Skeletal muscle tissue (tissue), 4 donors: ENCODE measurements around the gene NPSR1. TPM values are rescaled to one million over a fixed set of nuclear protein-coding genes. Genes with fewer than 3 reads are reported as not detected.

ENCODE experiments used
- H3K27ac ChIP-seq: one replicate; pipeline ENCODE4 v1.7.0; 2013; ENCODE audit warnings: mild to moderate bottlenecking, low read depth, low read length, inconsistent platforms
- H3K27me3 ChIP-seq, 3 donors: one replicate each; pipeline ENCODE4 v1.7.0; 2013; ENCODE audit warnings: low read length in 3 of 3; ENCODE audit not compliant: control insufficient read depth in 3 of 3, insufficient read depth in 3 of 3
- H3K36me3 ChIP-seq, 3 donors: one replicate each; pipeline ENCODE4 v1.7.0; 2013; ENCODE audit warnings: low read length in 3 of 3; ENCODE audit not compliant: control insufficient read depth in 3 of 3, insufficient read depth in 3 of 3
- H3K4me1 ChIP-seq, 3 donors: one replicate each; pipeline ENCODE4 v1.7.0; 2013; ENCODE audit warnings: low read length in 3 of 3, mild to moderate bottlenecking in 3 of 3; ENCODE audit not compliant: control insufficient read depth in 3 of 3, insufficient read depth in 3 of 3
- H3K4me3 ChIP-seq, 3 donors: one replicate each; pipeline ENCODE4 v1.7.0; 2013; ENCODE audit warnings: low read length in 3 of 3
- H3K9ac ChIP-seq, 3 donors: one replicate each; pipeline ENCODE4 v1.7.0; 2013; ENCODE audit warnings: low read length in 3 of 3, mild to moderate bottlenecking in 3 of 3, moderate library complexity in 2 of 3, low read depth in 1 of 3
- H3K9me3 ChIP-seq, 3 donors: one replicate each; pipeline ENCODE4 v1.7.0; 2013; ENCODE audit warnings: low read length in 3 of 3; ENCODE audit not compliant: control insufficient read depth in 3 of 3
- total RNA-seq: library from RNA; depleted of rRNA; stranded (reverse); fragments of >200 nt; gene quantifications from one replicate; pipeline ENCODE4 v1.2.3, GENCODE V29; 2014
- donor health status: Osteomylitis.

NPSR1 gene
- total RNA-seq, 1 donor from 2014 or later, result 1.6 TPM

- Histone ChIP-seq H3K27ac (no peak overlapping the region), H3K36me3 (no peaks in the 10 kb centered on the region), H3K27me3 (no peaks in the 10 kb centered on the region), H3K9me3 (no peaks in the 10 kb centered on the region), H3K4me1 (no peaks in the 10 kb centered on the region), H3K4me3 (no peak overlapping the region), H3K9ac (no peak overlapping the region)
Measured at GRCh38 chr7:34718867-34719266, 60.8 kb downstream of the NPSR1 start.

DNA sequence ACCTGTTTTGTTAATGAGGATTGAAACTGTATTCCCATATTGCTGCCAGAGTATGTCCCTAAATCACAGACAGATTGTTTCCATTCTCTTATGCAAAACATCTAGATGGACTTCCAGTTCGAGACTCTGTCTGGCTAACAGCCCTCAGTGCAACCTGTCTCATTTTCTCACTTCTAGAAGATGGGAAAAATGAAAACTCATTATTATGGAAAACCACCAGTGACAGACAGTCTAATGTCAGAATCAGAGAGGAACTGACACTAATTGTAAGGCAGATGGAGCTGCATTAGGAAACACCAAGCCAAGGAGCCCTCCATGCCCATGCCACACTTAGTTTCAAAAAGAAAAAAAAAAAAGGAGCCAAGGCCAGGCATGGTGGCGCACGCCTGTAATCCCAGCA is 61.6 kb downstream of the NPSR1 start:
- Histone ChIP-seq H3K27me3 (no peaks in the 10 kb centered on the region), H3K4me1 (no peaks in the 10 kb centered on the region), H3K36me3 (no peaks in the 10 kb centered on the region), H3K9me3 (no peaks in the 10 kb centered on the region), H3K9ac (no peak overlapping the region), H3K27ac (no peak overlapping the region), H3K4me3 (no peak overlapping the region)

- Histone ChIP-seq H3K36me3 (no peaks in the 10 kb centered on the region), H3K4me3 (no peak overlapping the region), H3K4me1 (no peaks in the 10 kb centered on the region), H3K9me3 (no peaks in the 10 kb centered on the region), H3K27me3 (no peaks in the 10 kb centered on the region), H3K9ac (no peak overlapping the region), H3K27ac (no peak overlapping the region)
Measured at GRCh38 chr7:34720289-34720688, 62.3 kb downstream of the NPSR1 start.

- Histone ChIP-seq H3K9me3 (no peaks in the 10 kb centered on the region), H3K4me3 (no peak overlapping the region), H3K27ac (no peak overlapping the region), H3K9ac (no peak overlapping the region), H3K36me3 (no peaks in the 10 kb centered on the region), H3K27me3 (no peaks in the 10 kb centered on the region), H3K4me1 (no peaks in the 10 kb centered on the region)
Measured at GRCh38 chr7:34723338-34723737, 65.3 kb downstream of the NPSR1 start.

GRCh38 chr7:34723866-34724490 is 66.0 kb downstream of the NPSR1 start:
- H3K4me1 ChIP-seq, result no peaks in the 10 kb centered on the region
- H3K27me3 ChIP-seq, result no peaks in the 10 kb centered on the region
- no peak overlapping the region for H3K27ac ChIP-seq
- H3K4me3 ChIP-seq, result no peak overlapping the region
- no peaks in the 10 kb centered on the region for H3K36me3 ChIP-seq
- H3K9me3 ChIP-seq, result no peaks in the 10 kb centered on the region
- H3K9ac ChIP-seq, result no peak overlapping the region

DNA sequence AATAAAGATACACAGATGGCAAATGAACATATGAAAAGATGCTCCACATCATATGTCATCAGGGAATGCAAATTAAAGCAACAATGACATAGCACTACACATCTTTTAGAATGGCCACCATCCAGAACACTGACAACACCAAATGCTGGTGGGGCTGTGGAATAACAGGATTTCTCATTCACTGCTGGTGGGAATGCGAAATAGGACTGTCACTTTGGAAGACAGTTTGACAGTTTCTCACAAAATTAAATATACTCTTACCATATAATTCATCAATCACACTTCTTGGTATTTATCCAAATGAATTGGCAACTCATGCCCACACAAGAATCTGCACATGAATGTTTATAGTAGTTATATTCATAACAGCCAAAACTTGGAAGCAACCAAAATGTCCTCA is 68.2 kb downstream of the NPSR1 start:
- Histone ChIP-seq H3K9me3 (no peaks in the 10 kb centered on the region), H3K4me3 (no peak overlapping the region), H3K36me3 (no peaks in the 10 kb centered on the region), H3K27ac (no peak overlapping the region), H3K9ac (no peak overlapping the region), H3K4me1 (no peaks in the 10 kb centered on the region), H3K27me3 (no peaks in the 10 kb centered on the region)

- H3K4me1 ChIP-seq, result no peaks in the 10 kb centered on the region
- H3K36me3 ChIP-seq, result no peaks in the 10 kb centered on the region
- H3K9me3 ChIP-seq, result no peaks in the 10 kb centered on the region
- no peaks in the 10 kb centered on the region for H3K27me3 ChIP-seq
- no peak overlapping the region for H3K9ac ChIP-seq
- no peak overlapping the region for H3K27ac ChIP-seq
- no peak overlapping the region for H3K4me3 ChIP-seq
Measured at GRCh38 chr7:34727464-34727995, 69.5 kb downstream of the NPSR1 start.

GRCh38 chr7:34728156-34728555 is 70.1 kb downstream of the NPSR1 start:
- no peaks in the 10 kb centered on the region for H3K4me1 ChIP-seq
- no peak overlapping the region for H3K9ac ChIP-seq
- no peaks in the 10 kb centered on the region for H3K36me3 ChIP-seq
- no peak overlapping the region for H3K4me3 ChIP-seq
- H3K27ac ChIP-seq, result no peak overlapping the region
- H3K27me3 ChIP-seq, result no peaks in the 10 kb centered on the region
- H3K9me3 ChIP-seq, result no peaks in the 10 kb centered on the region

DNA sequence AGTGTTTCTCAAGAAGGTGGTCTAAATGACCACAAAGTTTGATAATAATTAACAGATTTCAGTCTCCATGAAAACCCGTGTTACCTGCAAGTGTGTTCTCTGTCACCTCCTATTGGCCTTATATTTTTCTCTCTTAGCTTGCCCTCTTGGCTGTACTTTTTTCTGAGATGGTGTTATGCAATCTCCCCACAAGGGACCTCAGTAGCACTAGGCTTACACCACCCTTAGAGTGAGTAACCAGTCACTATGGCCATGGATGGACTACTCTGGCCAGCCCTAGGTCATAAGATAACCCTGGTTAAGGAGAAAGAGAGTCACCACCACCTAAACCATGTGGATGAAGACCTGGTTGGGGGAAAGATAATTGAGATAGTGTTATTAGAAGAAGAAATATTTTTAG is 76.8 kb downstream of the NPSR1 start:
- H3K27ac ChIP-seq, result no peak overlapping the region
- no peaks in the 10 kb centered on the region for H3K36me3 ChIP-seq
- no peak overlapping the region for H3K9ac ChIP-seq
- H3K27me3 ChIP-seq, result no peaks in the 10 kb centered on the region
- no peaks in the 10 kb centered on the region for H3K9me3 ChIP-seq
- no peaks in the 10 kb centered on the region for H3K4me1 ChIP-seq
- H3K4me3 ChIP-seq, result no peak overlapping the region

DNA sequence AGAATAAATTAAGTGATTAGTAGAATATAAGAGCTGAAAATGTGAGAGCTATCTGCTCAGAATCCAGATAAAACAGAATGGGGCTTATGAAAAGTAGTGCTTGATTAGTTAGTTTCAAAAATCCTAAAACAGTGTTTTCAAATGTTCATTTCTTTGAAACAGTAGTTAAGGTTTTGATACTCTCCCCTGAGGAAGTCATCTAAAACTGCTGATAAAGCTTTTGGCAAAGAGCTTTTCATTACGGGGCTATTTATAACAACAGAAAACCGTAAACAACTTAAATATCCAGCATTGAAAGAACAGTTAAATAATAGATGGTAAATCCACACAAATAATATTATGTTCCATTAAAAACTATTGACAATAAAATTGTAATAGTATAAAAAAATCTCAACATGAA is 77.5 kb downstream of the NPSR1 start:
- H3K36me3 ChIP-seq, result no peaks in the 10 kb centered on the region
- H3K27ac ChIP-seq, result no peak overlapping the region
- no peaks in the 10 kb centered on the region for H3K4me1 ChIP-seq
- H3K4me3 ChIP-seq, result no peak overlapping the region
- H3K27me3 ChIP-seq, result no peaks in the 10 kb centered on the region
- H3K9ac ChIP-seq, result no peak overlapping the region
- no peaks in the 10 kb centered on the region for H3K9me3 ChIP-seq
